ENCODE data around the gene MGMT.

The MGMT gene

GRCh38 chr10:129629911-129630310, 162.9 kb downstream of the MGMT start:
- DNase-seq: no peak

DNA sequence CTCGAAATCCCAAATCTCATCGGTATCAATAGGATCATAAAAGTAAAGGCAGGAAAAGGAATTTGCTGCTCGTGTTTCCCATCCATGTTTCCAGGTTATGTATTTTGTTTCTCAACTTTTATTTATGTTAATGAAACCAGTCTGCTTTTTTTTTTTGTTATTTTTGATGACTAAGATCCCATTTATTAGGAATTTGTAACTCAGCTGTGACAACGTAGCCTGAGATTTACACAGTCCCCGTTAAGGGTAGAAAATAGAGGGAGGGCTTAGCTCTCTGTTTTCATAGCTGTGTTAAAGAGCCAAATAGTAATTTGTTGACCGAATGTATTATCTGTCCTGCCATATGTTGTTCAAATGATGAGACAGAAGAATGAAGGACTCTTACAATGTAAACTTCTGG, 164.0 kb downstream of the MGMT start:
- no peak for DNase-seq

GRCh38 chr10:129631870-129632623, 165.0 kb downstream of the MGMT start:
- DNase-seq: no peak

DNA sequence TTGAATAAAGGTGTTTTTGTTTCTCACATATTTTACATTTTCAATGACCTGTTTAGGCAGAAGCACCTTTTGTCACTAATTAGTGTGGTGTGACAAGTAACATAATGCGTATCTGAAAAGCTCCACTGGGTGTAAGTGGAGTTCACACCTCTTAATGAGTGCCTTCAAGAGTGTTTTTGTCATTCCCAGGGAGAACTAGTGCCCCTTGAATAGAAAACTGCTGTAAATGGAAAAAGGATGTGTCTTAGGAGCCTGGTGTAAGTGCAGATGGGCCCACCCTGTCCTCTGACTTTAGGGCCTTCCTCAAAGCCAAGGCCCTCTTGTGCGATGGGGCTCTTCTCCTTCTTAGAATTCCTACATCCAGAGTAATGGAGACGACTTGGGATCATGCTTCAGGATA, 170.0 kb downstream of the MGMT start:
- no peak for DNase-seq

DNA sequence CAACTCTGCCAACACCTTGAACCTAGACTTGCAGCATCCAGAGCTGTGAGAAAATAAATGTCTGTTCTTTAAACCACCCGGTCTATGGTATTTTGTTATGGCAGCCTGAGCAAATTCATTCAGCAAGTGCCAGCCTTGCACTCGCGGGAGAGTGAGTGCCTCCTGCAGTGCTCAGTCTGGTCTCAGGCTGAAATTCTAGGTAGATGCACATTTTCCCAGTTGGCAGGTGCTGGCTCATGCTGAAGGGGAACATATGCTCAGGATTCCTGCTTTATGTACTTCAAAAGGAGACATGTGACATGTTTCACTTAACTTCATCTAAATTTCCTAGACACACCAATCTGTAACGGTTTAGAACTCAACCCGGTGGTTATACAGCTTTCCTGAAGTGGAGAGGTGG, 170.8 kb downstream of the MGMT start:
- DNase-seq: no peak

DNA sequence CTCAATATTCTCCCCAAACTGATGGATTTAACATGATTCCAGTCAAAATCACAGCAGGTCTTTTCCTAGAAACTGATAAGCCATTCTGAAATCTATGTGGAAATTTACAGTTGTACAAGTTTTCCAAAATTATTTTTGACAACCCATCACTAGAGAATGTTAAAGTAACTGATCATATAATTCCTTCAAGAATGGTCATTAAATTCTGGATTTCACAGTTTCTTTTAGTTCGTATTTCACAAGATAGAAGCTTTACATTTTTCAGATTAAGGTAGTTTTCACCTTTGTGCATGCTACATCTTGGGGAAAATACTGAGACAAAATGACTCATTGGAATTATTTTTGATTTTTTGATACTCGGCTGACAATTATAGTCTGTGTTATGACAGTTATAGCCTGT, 174.3 kb downstream of the MGMT start:
- DNase-seq: no peak

DNA sequence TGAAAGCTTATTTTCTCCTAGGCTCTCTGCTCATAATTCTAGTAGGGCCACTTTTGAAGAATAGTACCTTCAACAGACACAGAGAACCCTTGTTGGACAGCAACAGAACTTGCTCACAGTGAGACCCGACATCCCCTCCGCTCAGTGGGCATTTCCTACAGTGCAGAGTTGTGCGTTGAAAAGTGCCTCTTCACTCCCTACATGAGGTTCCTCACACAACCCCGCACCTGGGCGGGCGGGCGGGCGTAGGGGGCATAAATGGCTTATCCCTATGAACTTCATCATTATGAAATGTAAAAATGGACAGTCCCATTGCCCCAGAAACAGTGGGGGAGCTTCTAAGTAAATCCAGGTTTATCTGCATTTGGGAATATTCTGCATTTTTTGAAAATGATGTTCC, 174.9 kb downstream of the MGMT start:
- no peak for DNase-seq

DNA sequence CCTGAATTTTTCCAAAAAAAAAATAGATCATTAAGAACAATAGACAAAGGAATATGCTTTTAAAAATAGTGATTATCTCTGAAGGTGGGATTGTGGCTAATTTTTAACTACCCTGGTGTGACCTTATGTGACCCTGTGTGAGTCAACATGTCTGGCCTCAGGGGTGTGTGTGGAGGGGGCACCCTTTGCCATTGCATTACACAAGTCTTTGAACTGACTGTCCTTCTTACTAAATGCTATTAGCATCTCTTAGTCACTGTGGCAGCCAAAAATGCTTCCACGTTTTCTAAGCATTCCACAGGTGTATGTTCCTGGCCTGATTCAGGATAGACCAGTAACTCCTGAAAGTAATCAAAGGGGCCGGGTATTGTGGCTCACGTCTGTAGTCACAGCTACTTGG, 175.4 kb downstream of the MGMT start:
- no peak for DNase-seq

- no peak for DNase-seq
Observed at GRCh38 chr10:129643266-129643665, 176.2 kb downstream of the MGMT start.

DNA sequence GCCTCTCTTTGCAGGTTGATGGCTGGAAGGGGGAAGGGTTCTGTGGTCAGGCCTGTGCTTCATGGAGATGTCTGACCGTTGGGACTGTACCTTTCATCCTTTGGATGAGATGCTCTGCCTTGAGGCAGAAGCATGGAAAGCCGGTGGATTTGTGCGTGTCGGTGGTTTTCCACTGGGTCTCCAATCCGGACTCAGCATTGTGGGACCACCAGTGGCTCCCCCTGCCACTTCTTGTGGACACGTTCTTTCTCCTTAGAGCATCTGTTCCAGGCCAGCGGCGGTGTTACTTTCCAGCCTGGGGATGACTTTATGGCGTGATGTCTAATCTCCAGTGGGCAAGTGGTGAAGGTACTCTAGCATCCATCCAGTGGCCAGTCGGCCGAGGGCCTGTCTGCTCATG, 178.4 kb downstream of the MGMT start:
- DNase-seq: no peak

DNA sequence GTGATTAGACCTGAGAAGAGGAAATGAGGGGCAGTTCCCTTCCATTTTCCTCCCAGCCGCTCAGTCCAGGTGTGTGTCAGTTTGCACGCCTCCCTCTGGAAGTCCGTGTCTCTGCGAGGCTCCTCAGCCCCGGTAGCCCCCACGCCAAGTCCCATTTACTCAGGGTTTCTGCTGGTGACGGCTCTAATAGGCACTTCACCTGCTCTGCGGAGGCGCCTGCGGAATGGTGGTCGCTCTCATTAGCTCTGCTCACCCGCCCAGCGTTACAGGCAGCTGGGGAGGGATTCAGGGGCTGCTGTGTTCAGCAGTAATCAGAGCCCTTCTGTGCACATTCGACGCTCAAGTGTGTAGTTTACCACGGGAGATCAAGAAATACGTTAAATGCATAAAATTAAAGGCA, 179.9 kb downstream of the MGMT start:
- DNase-seq: no peak

- no peak for DNase-seq
Observed at GRCh38 chr10:129647590-129647989, 180.5 kb downstream of the MGMT start.

DNA sequence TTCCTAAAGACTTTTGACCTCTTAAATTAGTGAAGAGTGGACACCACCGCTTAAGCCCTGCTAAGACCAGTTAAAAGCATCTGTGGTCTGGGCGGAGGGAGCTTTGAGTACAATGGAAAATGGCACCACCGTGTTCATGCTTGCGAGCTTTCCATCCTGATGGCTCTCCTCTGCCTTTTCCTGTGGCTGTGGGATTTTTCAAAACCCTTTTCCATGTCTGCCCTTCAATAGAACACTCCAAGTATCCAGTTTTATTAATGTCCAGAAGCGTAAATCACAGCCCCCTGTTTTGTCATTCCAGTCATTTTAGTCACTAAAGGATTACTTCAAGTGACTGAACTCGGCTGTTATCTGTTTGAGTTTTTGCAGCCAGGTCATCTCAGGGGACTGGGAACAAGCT, 181.8 kb downstream of the MGMT start:
- DNase-seq: no peak

GRCh38 chr10:129652021-129652420, 185.0 kb downstream of the MGMT start:
- DNase-seq: no peak

DNA sequence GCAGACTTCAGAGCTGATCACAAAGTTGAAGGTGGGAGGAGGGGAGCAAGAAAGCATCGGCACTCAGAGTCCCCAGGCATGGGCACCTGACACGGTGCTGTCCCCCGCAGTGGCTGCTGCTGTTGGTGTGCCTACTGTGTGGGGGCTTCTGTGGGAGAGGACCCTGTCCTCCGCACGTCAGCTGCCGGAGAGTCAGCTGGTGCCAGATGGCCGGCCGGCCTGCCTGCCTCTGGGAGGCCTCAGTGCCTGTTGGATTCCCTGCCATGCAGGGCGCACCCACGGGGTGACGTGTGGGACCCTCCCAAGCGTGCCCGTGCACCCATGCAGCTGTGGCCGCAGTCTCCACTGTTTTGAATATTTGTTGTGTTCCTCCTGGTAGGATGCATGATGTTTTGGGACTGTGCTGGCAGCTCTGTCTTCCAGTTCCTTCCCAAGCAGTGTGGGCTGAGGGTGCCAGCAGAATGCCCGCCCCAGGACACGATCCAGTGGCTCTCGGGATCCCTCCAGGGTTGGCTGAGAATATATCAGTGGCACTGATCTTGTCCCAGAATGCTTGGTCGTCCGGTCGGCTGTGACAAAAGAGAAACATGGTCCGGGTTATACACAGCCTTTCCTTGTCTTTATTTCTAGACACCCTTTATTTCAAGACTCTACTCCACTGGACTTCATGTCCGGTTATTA, 185.6 kb downstream of the MGMT start:
- no peak for DNase-seq

GRCh38 chr10:129653428-129653827, 186.4 kb downstream of the MGMT start:
- no peak for DNase-seq

GRCh38 chr10:129653861-129654260, 186.8 kb downstream of the MGMT start:
- DNase-seq: no peak

DNA sequence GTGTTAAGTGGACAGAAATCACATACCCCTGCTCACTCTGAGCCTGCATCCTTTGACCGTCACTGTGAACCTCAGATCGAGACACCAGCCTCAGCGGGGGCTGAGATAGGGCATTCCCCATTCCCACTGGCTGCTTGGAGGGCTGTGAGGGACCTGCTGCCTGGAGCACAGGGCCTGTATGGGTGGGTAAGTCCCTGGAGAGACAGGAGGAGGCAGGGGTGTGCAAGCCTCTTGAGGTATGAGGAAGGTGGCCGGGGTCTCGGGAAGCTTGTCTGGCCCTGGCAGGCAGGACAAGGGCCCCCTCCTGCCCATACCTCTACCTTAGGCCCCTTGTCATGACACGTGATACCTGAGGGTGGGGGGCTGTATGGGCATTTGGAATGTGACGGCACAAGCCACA, 187.4 kb downstream of the MGMT start:
- no peak for DNase-seq

DNA sequence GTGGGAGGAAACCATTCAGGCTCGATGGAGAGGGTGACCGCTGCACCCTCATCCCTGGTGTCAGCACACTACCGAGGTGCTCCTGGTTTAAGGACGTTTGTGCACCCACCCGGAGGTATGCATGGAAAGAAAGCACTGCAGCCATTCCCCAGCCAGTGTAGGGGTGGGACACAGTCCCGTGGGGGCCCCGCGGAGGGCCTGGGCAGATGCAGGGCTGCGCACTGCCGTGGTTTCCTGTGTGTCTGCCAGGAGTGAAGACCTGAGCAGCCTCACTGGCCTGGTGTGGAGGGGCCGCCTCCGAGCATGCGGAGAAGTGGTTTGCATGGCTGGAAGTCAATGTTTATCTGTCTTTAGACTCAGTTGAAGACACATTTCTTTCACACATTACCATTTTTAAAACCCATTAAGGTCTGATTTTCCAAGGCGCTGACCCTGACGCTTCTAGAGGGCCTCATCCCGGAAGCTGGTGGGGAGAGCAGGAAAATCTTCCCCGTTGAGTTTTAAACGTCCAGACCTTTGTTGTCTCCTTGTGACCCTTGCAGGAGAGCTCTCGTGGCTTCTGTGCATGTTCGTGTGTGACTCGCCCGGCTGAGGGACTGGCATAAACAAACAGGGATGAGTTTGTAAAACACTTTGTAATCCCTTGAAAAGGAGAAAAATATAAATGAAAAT, 188.1 kb downstream of the MGMT start:
- no peak for DNase-seq

DNA sequence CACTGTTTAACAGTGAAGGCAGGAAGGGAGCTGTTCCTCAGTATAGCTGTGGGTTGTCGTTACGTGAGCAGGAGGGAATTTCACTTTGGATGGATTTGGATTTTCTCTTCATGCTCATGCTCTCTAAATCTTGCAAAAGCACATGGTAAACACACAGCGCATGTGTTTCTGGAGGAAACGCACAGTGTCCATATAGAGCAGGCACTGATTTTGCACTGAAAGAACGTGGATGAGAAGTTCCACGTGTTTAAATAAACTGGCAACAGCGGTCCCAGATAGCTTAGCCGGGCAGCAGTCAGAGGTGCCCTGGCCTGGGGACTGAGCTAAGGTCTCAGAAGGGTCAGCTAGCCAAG, 188.6 kb downstream of the MGMT start:
- DNase-seq: no peak

- no peak for DNase-seq
Observed at GRCh38 chr10:129656642-129657041, 189.6 kb downstream of the MGMT start.

GRCh38 chr10:129657297-129658017, 190.4 kb downstream of the MGMT start:
- no peak for DNase-seq

DNA sequence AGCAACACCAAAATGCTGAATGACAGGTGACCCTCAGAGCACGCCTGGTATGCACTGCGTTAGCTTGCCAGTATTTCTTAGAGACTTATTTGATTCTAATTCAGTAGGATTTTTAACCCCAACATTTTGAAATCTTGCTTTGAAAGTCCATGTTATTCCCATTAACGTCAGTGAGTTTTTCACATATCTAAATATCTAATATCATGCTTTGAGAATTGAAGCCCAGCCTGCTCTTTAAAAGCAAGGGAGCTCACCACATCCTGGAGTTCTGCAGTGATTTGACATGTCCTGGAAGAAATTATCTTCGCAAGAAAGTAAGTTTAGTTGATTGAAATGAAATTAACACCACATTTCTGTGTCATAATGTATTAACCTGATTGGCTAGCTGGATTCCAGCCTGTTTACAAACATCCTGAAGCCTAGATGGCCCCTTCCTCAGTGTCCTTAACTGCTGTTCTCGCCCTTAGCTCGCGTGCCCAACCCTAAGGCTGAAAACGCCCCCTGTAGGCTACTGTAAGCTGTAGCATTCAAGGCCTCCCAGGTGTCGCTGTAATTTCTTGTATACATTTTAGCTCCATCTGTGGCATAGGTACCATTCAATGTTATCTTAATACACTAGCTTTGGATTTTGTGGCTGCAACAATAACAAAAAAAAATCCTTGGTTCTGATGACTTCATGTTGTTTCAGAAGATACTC, 191.5 kb downstream of the MGMT start:
- DNase-seq: no peak

Measured in stimulated activated CD4-positive, alpha-beta T cell treated with anti-CD3 and anti-CD28 coated beads, Interleukin-2, amount 100 ng/mL, for 24 hours (primary cell).